HCT116 (cell line): ENCODE data around the gene ECT2. TPM values are rescaled to one million over a fixed set of nuclear protein-coding genes. Genes with fewer than 3 reads are reported as not detected.

Source experiments
- ATAC-seq: fragments of 200-7000 bp; cut with Tn5 transposase; 2 replicates; pipeline ENCODE4 v1.9.1; 2020; ENCODE audit warnings: mild to moderate bottlenecking, moderate library complexity
- BruUV-seq: library from RNA; stranded (reverse); fragments of 400-500 nt; replicated peaks from 2 replicates; lab custom pipeline; 2021; lab: Mats Ljungman, UMichigan
- CTCF ChIA-PET: fragments of 300-600 bp; sonication (Branson Sonifier 250); formaldehyde crosslinking; loops from one replicate; lab custom pipeline; 2021; ENCODE audit warnings: antibody characterized with exemption; lab: Charles Lee
- POLR2A ChIA-PET: fragments of 300-600, 350-600 bp; sonication (Branson Sonifier 250); formaldehyde crosslinking; loops from one replicate; lab custom pipeline; 2021; ENCODE audit warnings: antibody characterized with exemption; lab: Charles Lee
- RAD21 ChIA-PET, 2 experiments: fragments of 300-600 bp; sonication (Branson Sonifier 250); formaldehyde crosslinking; loops; one replicate each; lab custom pipeline; 2023; ENCODE audit warnings: low total read pairs in 2 of 2; ENCODE audit not compliant: uncharacterized antibody in 2 of 2, unreplicated experiment in 2 of 2, low non-redundant PET in 1 of 2; lab: Charles Lee
- DNase-seq: peaks from one replicate; pipeline ENCODE4 v3.0.0-alpha.2; 2010; ENCODE audit warnings: low read depth, low spot score
- H2AFZ ChIP-seq: fragments of 200-600 bp; shearing (Covaris generic), sonication (generic); 2 replicates; pipeline ENCODE4 v1.6.1; 2017; ENCODE audit warnings: low read depth, mixed run types, mixed read lengths, antibody characterized with exemption, low read length; ENCODE audit not compliant: poor library complexity, severe bottlenecking
- H3K27ac ChIP-seq: 2 replicates; pipeline ENCODE4 v1.5.1; 2012; ENCODE audit warnings: low read depth, low read length
- H3K27me3 ChIP-seq: fragments of 200-600 bp; sonication (generic); 2 replicates; pipeline ENCODE4 v1.6.1; 2016; ENCODE audit warnings: mixed run types, low read length, mixed read lengths; ENCODE audit not compliant: insufficient read depth
- H3K36me3 ChIP-seq, 2 experiments: fragments of 200-500 bp in 1 of 2; fragments of 200-600 bp in 1 of 2; sonication (Bioruptor generic) in 1 of 2; sonication (generic) in 1 of 2; 2 replicates each; pipeline versions ENCODE4 v1.5.1 to v1.6.1; 2014 to 2016; ENCODE audit warnings: low read length in 2 of 2, inconsistent platforms in 1 of 2, mixed read lengths in 1 of 2, mixed run types in 1 of 2; ENCODE audit not compliant: insufficient read depth in 2 of 2, control insufficient read depth in 1 of 2
- H3K4me1 ChIP-seq, 2 experiments: fragments of 200-600 bp in 1 of 2; sonication (generic) in 1 of 2; 2 replicates each; pipeline versions ENCODE4 v1.5.1 to v1.6.1; 2012 to 2017; ENCODE audit warnings: low read length in 2 of 2, inconsistent platforms in 1 of 2, mild to moderate bottlenecking in 1 of 2, mixed read lengths in 1 of 2, mixed run types in 1 of 2, moderate library complexity in 1 of 2; ENCODE audit not compliant: insufficient read depth in 2 of 2, control insufficient read depth in 1 of 2
- H3K4me2 ChIP-seq: fragments of 200-600 bp; sonication (generic); 2 replicates; pipeline ENCODE4 v1.6.1; 2017; ENCODE audit warnings: mixed run types, low read length, mixed read lengths
- H3K4me3 ChIP-seq, 2 experiments: fragments of 200-600 bp in 1 of 2; sonication (generic) in 1 of 2; replicated peaks in 1 of 2; 2 replicates each; pipeline ENCODE4 v1.5.1; 2011 to 2016; ENCODE audit warnings: low read length in 2 of 2, control low read depth in 1 of 2, low read depth in 1 of 2, mild to moderate bottlenecking in 1 of 2, mixed read lengths in 1 of 2, mixed run types in 1 of 2
- H3K79me2 ChIP-seq: fragments of 200-600 bp; sonication (generic); 2 replicates; pipeline ENCODE4 v1.6.1; 2017; ENCODE audit warnings: mild to moderate bottlenecking, mixed run types, low read length, moderate library complexity, mixed read lengths; ENCODE audit not compliant: insufficient read depth
- H3K9ac ChIP-seq: fragments of 200-600 bp; sonication (generic); 2 replicates; pipeline ENCODE4 v1.6.1; 2016; ENCODE audit warnings: low read length, mixed read lengths
- H3K9me2 ChIP-seq: fragments of 200-600 bp; sonication (generic), shearing (Covaris generic); 2 replicates; pipeline ENCODE4 v1.6.1; 2017; ENCODE audit warnings: mixed run types, mild to moderate bottlenecking, moderate library complexity; ENCODE audit not compliant: insufficient read depth
- H3K9me3 ChIP-seq, 2 experiments: fragments of 200-500 bp in 1 of 2; fragments of 200-600 bp in 1 of 2; sonication (Bioruptor generic) in 1 of 2; sonication (generic) in 1 of 2; 2 replicates each; pipeline ENCODE4 v1.6.1; 2014 to 2017; ENCODE audit warnings: low read length in 2 of 2, mixed read lengths in 2 of 2, inconsistent platforms in 1 of 2, low read depth in 1 of 2, mild to moderate bottlenecking in 1 of 2, mixed run types in 1 of 2, moderate library complexity in 1 of 2; ENCODE audit not compliant: control insufficient read depth in 1 of 2, insufficient read depth in 1 of 2
- H4K20me1 ChIP-seq: fragments of 200-600 bp; sonication (generic), shearing (Covaris generic); 2 replicates; pipeline ENCODE4 v1.6.1; 2017; ENCODE audit warnings: mixed run types, mild to moderate bottlenecking, moderate library complexity; ENCODE audit not compliant: insufficient read depth
- CTCF ChIP-seq, 3 experiments: fragments of 200-600 bp in 1 of 3; sonication (generic) in 1 of 3; IDR thresholded peaks in 2 of 3; conservative IDR thresholded peaks in 1 of 3; 2 replicates each; pipeline ENCODE4 v1.5.1; 2012 to 2017; ENCODE audit warnings: low read depth in 2 of 3, low read length in 2 of 3, antibody characterized with exemption in 1 of 3, borderline replicate concordance in 1 of 3, control low read depth in 1 of 3, mild to moderate bottlenecking in 1 of 3, mixed read lengths in 1 of 3, mixed run types in 1 of 3, moderate library complexity in 1 of 3; ENCODE audit not compliant: insufficient read depth in 1 of 3
- EGR1 ChIP-seq: IDR thresholded peaks from 2 replicates; pipeline ENCODE4 v1.6.1; 2012; ENCODE audit warnings: low read depth
- EZH2 ChIP-seq: fragments of 200-600 bp; sonication (generic); IDR thresholded peaks from 2 replicates; pipeline ENCODE4 v1.6.1; 2017; ENCODE audit warnings: antibody characterized with exemption, mixed run types
- MAX ChIP-seq: IDR thresholded peaks from 2 replicates; pipeline ENCODE4 v1.6.1; 2012
- POLR2A ChIP-seq: IDR thresholded peaks from 2 replicates; pipeline ENCODE4 v1.7.0; 2011; ENCODE audit warnings: borderline replicate concordance; ENCODE audit not compliant: insufficient read depth, insufficient read length; ENCODE audit errors: extremely low read depth
- POLR2AphosphoS5 ChIP-seq: IDR thresholded peaks from 2 replicates; pipeline ENCODE4 v1.6.1; 2011; ENCODE audit warnings: mild to moderate bottlenecking, low read depth, low read length, moderate library complexity
- SIN3A ChIP-seq: IDR thresholded peaks from 2 replicates; pipeline ENCODE4 v1.6.1; 2012; ENCODE audit warnings: low read depth
- SP1 ChIP-seq: IDR thresholded peaks from 2 replicates; pipeline ENCODE4 v1.6.1; 2012; ENCODE audit warnings: low read depth
- SRF ChIP-seq: IDR thresholded peaks from 2 replicates; pipeline ENCODE4 v1.6.1; 2012; ENCODE audit warnings: low read depth
- ZBTB33 ChIP-seq: IDR thresholded peaks from 2 replicates; pipeline ENCODE4 v1.6.1; 2011; ENCODE audit warnings: mild to moderate bottlenecking, low read length, moderate library complexity; ENCODE audit not compliant: insufficient replicate concordance; ENCODE audit errors: extremely low read depth
- intact Hi-C: fragments of 100-400 bp; cut with micrococcal nuclease; formaldehyde crosslinking; loops from 2 replicates; pipeline ENCODE4 v1.10.0; 2022
- total RNA-seq: library from RNA; stranded (reverse); gene quantifications from one replicate; pipeline ENCODE4 v1.2.1, GENCODE V29; 2021; ENCODE audit not compliant: unreplicated experiment

ECT2 gene
- total RNA-seq, 1 experiment from 2014 or later = 95.6 TPM

GRCh38 chr3:172816281-172816680 is 65.8 kb downstream of the ECT2 start:
- POLR2A ChIA-PET = no interaction called here
- Histone ChIP-seq H2AFZ (no peak overlapping the region), H3K79me2 (no peaks in the 10 kb centered on the region; the same call in 1 of the 2 replicates), H3K4me3 (no peak overlapping the region), H3K9ac (no peak overlapping the region), H3K27ac (no peak overlapping the region), H3K9me2 (no peaks in the 10 kb centered on the region), H3K9me3 (no peaks in the 10 kb centered on the region), H3K27me3 (no peaks in the 10 kb centered on the region), H3K4me2 (no peak overlapping the region), H3K4me1 (no peaks in the 10 kb centered on the region), H3K36me3 (peaks cover 16% of the 10 kb centered on the region in 2 experiments; a peak in 2 of 4 replicates), H4K20me1 (no peaks in the 10 kb centered on the region)
- CTCF ChIA-PET = no interaction called here
- DNase-seq (no peak), ATAC-seq (no peak)
- TF ChIP-seq ZBTB33 (no peak), SRF (no peak), SIN3A (no peak), EZH2 (no peak), POLR2A (no peak), MAX (no peak), POLR2AphosphoS5 (no peak), SP1 (no peak), EGR1 (no peak), CTCF (IDR thresholded peaks at IDR 0.05 in 2 of 3, conservative IDR thresholded peaks at IDR 0.05 in 1 of 3; ENCODE audit: borderline replicate concordance in 1 of 3, insufficient read depth in 1 of 3, low read depth in 2 of 3, low read length in 2 of 3) (no peak)
- no TSS peak for BruUV-seq
- intact Hi-C loops = no loop called here
- RAD21 ChIA-PET = no interaction called here
